ENCODE results near the gene FSTL3.
A peak's percentile ranks its signal among the peaks of the same experiment; 100 is the strongest.
"Not testable (repeated sequence)": the region's sequence is repeated elsewhere in the genome, so short reads cannot be mapped to it uniquely, and the experiment has no call there.

FSTL3 gene

GRCh38 chr19:681029-682019 lies 5.1 kb downstream of the FSTL3 start:
- peak in 1 of 2 donors; percentile 97 for DNase-seq (ENCODE audit: low read depth in 2 of 2)

- DNase-seq (ENCODE audit: low read depth in 2 of 2), result no peak
These were observed 6.6 kb downstream of the FSTL3 start for GRCh38 chr19:682678-683320.

- no peak for DNase-seq (ENCODE audit: low read depth in 2 of 2)
These were observed 9.3 kb downstream of the FSTL3 start for GRCh38 chr19:685454-685931.

- no peak for DNase-seq (ENCODE audit: low read depth in 2 of 2)
These were observed 10.6 kb downstream of the FSTL3 start for GRCh38 chr19:686589-687297.

GRCh38 chr19:687569-688166 lies 11.5 kb downstream of the FSTL3 start:
- no peak for DNase-seq (ENCODE audit: low read depth in 2 of 2)

- DNase-seq (ENCODE audit: low read depth in 2 of 2), result no peak
These were observed 12.0 kb downstream of the FSTL3 start for GRCh38 chr19:688214-688613.

- no peak for DNase-seq (ENCODE audit: low read depth in 2 of 2)
These were observed 12.8 kb downstream of the FSTL3 start for GRCh38 chr19:688992-689391.

- DNase-seq (ENCODE audit: low read depth in 2 of 2), result no peak
These were observed 14.0 kb downstream of the FSTL3 start for GRCh38 chr19:690203-690602.

GRCh38 chr19:694481-695351 lies 18.5 kb downstream of the FSTL3 start:
- DNase-seq (ENCODE audit: low read depth in 2 of 2), result no peak

GRCh38 chr19:695352-695949 lies 19.3 kb downstream of the FSTL3 start, which contains the start of gene PRSS57:
PRSS57 (minus strand) TSS chr19:695452; CDS start chr19:695430, 22 bp downstream.
- no peak for DNase-seq (ENCODE audit: low read depth in 2 of 2)

GRCh38 chr19:698529-698928 lies 22.3 kb downstream of the FSTL3 start:
- DNase-seq (ENCODE audit: low read depth in 2 of 2), result not testable (repeated sequence)

GRCh38 chr19:699885-700284 lies 23.7 kb downstream of the FSTL3 start:
- DNase-seq (ENCODE audit: low read depth in 2 of 2), result not testable (repeated sequence)

- not testable (repeated sequence) for DNase-seq (ENCODE audit: low read depth in 2 of 2)
These were observed 26.7 kb downstream of the FSTL3 start for GRCh38 chr19:702847-703246.

- DNase-seq (ENCODE audit: low read depth in 2 of 2), result no peak
These were observed 27.1 kb downstream of the FSTL3 start for GRCh38 chr19:703329-703650.

- peak; percentile 60 to 90 for DNase-seq (ENCODE audit: low read depth in 2 of 2)
These were observed 27.7 kb downstream of the FSTL3 start for GRCh38 chr19:703651-704446.

GRCh38 chr19:704447-704741 lies 28.2 kb downstream of the FSTL3 start:
- DNase-seq (ENCODE audit: low read depth in 2 of 2), result no peak

- DNase-seq (ENCODE audit: low read depth in 2 of 2), result no peak
These were observed 32.3 kb downstream of the FSTL3 start, which contains the start of gene PALM for GRCh38 chr19:708154-709143. PALM (plus strand) TSS chr19:708935; CDS start chr19:709147, 212 bp downstream.

- no peak for DNase-seq (ENCODE audit: low read depth in 2 of 2)
These were observed 33.2 kb downstream of the FSTL3 start for GRCh38 chr19:709196-709964.

Data from stimulated activated CD4-positive, alpha-beta T cell treated with anti-CD3 and anti-CD28 coated beads, Interleukin-4, amount 100 ng/mL, for 48 hours (primary cell).